ENCODE measurements around the gene AP1S1.
A peak's percentile ranks its signal among the peaks of the same experiment; 100 is the strongest.
"Not testable (repeated sequence)": the region's sequence is repeated elsewhere in the genome, so short reads cannot be mapped to it uniquely, and the experiment has no call there.

AP1S1 gene

DNA sequence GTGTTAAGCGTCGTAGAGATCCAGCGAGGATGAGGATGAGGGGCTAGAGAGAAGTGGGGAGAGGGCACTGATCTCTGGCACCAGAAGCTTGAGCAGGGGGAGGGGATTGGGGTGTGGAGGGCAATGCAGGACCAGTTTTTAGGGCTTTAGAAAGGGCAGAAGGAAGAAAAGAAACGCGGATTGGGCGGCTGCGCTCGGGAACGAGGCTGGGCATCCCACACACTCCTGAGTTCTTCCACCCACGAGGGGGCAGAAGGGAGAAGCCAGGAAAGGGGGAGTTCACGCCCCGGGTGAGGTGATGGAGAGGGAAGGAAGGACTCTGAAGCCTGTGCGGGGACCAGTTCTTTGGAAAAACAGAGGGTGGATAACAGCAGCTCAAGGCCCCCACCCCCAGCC is 17.2 kb downstream of the AP1S1 start:
- DNase-seq (ENCODE audit: low spot score): no peak

DNA sequence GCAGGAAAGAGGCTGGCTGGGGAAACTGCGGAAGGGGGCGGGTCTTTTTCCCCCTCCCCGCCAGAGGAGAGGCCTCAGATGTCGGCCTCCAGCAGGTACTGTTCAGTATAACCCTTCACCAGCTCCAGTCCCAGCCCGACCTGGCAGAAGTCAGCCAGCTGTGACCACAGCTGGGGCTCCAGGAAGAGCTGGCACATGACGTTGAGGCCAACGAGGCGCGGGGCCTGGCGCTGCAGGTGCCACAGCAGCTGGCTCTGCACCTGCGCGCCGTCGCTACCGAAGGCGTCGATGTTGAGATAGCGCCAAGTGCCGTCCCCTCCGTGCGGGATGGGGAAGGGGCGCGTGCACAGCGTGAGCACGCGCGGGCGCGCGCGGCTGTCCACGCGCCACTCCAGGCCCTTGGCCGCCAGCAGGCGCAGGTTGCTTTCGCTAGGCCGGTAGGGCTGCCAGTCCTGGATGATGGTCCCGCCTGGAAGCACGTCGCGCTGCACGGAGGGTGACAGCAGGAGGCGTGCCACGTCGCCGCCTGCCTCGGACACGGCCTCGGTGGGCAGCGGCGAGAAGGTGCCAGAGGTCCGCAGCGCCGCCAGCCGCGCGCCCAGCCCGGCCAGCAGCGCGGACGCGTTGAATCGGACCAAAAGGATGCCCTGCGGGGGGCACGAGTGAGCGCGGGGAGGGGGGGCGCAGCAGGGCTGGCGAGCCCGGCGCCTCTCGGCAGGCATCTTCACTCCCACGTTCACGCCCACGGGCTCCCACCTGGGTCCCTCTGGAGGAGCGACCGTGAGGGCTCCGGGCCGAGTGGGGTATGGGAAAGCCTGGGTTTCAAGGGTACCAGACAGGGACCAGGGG is 18.0 kb downstream of the AP1S1 start:
- peak; percentile 67 for DNase-seq (ENCODE audit: low spot score)

DNA sequence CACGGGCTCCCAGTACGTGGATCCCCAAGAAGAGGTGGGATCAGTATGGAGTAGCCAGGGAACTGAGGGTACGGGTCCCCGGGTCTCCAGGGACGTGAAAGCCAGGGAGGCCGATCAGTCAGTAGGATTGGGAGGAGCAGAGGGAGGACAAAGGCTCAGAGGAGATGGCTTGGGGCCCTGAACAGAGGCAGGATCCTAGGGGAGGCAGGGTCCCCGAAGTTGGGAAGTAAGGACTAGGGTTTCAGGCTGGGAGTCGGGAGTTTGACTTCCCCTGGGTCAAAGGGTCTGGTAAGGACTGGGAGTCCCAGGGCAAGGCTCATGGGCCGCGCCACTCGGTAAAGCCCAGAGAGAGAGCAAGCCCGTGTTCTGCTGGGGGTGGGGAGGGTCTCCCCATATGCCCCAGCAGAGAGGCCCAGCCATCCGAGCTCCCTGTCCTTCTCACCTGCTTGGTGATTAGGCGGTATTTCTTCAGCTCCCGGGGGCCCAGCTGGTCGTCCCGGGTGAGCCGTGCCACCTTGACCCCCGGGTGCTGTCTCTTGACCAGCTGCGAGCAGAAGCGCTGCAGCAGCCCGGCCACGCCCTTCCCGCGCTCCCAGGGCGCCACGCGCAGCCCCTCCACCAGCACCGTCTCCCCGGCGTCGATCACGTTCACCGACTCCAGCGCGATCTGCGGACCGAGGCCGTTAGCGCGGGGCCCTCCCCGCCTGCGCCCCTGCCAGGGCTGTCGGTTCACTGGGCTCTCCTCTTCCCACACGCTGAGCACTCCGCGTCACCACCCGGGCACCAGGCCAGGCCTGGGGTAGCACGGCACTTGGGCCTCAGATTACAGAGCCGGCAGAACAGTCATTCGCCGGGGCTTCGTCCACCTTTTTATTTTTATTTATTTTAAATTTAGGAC is 18.8 kb downstream of the AP1S1 start:
- peak; percentile 80 for DNase-seq (ENCODE audit: low spot score)

DNA sequence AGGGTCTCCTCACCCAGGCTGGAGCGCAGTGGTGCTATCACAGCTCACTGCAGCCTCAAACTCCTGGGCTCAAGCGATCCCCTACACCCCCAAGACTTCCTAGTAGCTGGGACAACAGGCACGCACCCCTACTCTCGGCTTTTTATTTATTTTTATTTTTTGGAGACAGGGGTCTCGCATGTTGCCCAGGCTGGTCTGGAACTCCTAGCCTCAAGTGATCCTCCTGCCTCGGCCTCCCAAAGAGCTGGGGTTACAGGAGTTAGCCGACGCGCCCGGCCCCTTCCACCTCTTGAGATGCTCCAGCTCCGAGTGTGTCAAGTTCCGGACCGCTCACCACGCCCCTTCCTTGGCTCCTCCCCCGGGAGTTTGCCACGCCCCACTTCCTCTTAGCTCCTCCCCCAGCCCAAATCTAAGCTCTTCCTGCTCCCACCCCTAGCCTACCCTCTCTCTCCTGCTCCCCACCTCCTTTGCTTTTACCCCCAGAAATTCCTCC is 19.5 kb downstream of the AP1S1 start:
- DNase-seq (ENCODE audit: low spot score): peak; percentile 58

DNA sequence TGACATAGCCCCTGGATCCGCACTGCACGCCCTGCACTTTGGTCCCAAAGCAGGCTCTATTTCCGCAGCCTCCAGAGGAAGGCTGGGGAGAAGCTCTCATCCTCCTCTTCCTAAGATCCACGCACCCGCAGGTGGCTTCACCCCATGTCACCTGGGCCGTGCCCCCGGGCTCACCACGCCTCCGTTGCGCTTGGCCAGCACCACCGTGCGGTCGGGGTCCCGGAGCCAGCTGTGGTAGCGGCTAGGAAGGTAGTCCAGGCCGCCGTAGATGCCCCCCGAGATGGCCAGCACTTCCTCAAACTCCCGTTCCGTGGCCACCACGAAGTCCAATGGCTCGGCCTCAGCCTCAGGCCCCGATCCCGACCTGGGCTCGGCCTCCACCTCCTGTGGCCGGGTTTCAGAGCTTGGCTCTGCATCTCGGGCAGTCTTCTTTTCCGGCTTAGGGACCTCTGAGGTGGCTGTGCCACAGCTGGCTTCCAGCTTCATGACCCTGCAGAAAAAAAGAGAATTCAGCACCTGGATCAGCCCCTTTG is 20.1 kb downstream of the AP1S1 start:
- DNase-seq (ENCODE audit: low spot score): no peak

DNA sequence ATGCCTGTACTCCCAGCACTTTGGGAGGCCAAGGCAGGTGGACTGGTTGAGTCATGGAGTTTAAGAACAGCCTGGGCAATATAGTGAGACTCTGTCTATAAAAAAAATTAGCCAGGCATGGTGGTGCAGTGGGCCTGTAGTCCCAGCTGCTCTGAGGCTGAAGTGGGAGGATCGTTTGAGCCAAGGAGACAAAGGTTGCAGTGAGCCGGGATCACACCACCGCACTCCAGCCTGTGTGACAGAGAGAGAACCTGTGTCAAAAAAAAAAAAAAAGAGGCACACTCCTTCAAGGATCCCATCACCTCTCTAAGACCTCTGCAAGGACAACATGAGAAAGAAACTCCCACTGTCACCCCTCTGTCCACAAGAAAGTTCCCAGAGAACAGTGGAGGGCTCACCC is 21.4 kb downstream of the AP1S1 start:
- no peak for DNase-seq (ENCODE audit: low spot score)

DNA sequence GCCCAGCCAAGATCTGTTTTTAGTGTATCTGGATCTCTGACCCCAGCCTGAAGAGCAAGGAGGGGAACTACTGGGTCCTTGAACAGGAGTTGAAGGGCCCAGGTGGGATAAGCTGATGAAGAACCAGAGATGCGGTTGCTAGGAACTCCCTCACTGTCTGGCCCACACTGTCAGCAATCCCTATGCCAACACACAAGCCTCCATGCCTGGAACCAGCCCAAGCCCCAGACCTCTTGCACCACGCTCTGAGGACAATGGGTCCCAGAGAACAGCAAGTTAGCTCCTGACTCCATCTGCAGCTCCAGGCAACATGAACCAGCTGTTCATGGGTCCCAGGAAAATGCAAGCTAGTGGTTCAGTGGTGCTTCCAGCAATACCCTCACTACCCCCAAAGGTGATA is 23.4 kb downstream of the AP1S1 start:
- no peak for DNase-seq (ENCODE audit: low spot score)

DNA sequence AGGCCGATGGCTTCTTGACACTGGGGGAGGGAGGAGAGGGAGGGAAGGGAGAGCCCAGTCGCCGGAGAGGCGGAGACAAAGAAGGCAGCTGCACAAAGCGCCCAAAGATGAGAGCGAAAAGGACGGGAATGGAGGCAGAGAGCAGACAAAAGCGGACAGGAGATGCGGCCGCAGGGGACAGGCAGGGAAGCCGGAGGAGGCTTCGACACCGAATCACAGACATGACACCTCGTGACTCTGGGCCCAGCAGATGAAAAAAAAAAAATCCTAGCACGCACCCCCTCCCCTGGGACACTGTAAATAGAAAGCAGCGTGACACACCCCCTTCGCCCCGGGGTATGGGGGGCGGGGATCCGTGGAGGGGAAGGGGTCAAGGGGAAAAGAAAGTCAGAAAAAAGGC is 24.8 kb downstream of the AP1S1 start:
- DNase-seq (ENCODE audit: low spot score): no peak

DNA sequence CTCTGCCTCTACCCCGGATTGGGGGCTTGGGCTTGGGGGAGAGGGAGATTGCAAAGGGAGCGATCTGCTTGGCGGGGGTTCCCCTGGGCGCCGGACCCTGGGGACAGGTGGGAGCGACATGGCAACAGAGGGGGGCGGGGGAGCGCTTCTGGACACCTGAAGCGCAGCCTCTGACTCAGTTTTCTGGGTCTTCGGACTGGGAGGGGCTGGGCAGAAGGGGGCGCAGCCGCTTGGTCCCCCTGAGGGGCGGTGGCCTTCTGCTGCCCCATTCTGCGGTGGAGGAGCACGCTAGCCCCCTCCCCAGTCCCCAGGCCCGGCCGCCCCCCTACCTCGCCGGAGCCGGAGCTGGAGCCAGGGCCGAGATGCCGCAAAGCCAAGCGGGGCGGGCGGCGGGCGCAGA is 25.4 kb downstream of the AP1S1 start:
- no peak for DNase-seq (ENCODE audit: low spot score)

DNA sequence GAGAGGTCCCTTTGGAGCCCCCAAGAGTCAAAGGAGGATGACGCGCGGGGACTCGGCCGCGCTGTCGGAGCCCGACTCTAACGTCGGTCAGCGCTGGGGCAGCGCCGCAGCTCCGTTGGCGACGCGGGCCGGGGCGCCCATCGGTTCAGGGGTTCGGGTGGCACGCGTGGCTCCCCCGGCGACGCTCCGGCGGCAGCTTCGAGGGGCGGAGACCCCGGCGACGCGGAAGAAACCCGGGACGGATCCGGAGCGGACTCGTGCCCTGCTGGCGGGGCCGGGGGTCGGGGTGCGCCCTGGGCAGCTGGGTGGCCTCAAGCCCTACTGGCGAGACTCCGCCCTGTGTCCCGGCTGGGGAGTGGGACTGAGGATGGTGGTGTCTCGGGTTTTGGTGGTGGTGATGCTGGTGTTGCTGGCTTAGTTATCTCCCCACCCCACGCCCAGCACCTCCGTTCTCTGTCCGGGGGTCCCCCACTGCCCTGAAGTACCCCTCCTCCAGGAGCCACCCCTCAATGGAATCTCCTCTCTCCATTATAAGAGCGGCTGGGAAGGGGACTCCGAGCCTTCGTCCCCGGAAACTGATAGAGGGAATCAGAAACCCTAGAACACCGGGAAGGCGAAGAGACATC is 26.0 kb downstream of the AP1S1 start, which contains the start of gene NAT16:
Gene NAT16, minus strand, starts transcription at position 164 of the 626 bp plus-strand sequence. CDS start 5,486 bp downstream, outside the sequence.
- DNase-seq (ENCODE audit: low spot score): no peak

DNA sequence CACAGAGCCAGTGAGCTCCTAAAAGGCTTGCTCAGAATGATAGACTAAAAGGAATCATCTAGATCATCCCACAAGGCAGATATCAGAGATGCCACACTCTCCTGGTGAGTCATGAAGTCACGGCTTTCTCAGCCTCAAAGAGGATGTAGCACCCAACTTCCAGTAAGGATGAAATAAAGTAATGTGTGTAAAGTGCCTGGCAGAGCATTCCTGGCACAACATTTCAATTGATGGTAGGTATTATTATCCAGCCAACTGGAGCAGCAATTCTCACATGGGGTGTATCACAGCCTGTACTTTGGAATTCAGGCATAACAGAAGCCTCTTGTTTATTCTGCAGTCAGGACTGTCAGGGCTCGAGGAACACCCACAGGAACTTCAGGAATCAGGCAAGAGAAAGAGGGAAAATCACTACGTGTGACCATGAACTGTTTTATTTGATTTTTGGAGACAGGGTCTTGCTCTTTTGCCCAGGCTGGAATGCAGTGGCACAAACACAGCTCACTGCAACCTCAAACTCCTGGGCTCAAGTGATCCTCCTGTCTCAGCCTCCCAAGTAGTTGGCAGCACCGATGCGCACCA is 31.1 kb downstream of the AP1S1 start:
- DNase-seq (ENCODE audit: low spot score): peak; percentile 85

DNA sequence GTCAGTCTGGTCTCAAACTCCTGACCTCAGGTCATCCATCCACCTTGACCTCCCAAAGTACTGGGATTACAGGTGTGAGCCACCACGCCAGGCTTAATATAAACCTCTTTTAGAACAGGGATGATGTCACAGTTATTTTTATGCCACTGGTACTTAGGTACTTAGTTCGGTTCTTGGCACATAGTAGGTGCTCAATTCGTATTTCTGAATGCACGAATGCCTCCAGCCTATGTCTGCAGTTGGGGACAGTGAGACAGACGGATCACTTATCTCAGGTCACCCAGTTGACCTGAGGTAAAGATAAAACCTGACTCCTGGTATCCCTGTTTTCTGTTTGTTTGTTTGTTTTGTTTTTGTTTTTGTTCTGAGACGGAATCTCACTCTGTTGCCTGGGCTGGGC is 31.9 kb downstream of the AP1S1 start:
- no peak for DNase-seq (ENCODE audit: low spot score)

DNA sequence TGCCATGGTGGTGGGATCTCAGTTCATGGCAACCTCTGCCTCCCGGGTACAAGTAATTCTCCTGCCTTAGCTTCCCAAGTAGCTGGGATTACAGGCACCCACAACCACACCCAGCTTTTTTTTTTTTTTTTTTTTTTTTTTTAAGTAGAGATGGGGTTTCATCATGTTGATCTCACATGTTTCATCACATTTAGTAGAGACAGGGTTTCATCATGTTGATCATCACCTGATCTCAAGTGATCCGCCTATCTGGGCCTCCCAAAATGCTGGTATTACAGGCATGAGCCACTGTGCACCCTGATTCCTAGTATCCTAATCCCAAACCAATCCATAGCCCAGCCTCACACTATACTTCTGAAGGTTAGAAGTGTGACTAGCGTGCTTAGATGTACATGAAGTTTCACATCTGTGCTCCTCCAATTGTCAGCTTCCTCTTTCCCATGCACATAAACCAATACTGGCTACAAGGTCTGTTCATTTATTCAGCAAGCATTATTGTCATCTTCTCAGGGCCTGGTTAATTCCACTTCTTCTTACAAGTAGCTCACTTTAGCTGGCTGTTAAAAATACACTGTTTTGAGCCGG is 32.7 kb downstream of the AP1S1 start:
- no peak for DNase-seq (ENCODE audit: low spot score)

DNA sequence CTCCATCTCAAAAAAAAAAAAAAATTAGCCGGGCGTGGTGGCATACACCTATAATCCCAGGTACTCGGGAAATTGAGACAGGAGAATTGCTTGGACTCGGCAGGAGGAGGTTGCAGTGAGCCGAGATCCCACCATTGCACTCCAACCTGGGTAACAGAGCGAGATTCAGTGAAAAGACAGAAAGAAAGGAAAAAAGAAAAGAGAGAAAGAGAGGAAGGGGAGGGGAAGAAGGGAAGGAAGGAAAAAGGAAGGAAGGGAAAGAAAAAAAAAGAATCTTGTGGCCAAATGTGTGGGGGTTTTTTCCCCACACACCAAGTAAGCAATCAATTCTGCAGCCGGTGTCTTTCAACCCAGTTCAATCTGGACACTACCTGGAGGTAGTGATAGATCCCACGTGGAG is 34.8 kb downstream of the AP1S1 start:
- DNase-seq (ENCODE audit: low spot score): no peak

DNA sequence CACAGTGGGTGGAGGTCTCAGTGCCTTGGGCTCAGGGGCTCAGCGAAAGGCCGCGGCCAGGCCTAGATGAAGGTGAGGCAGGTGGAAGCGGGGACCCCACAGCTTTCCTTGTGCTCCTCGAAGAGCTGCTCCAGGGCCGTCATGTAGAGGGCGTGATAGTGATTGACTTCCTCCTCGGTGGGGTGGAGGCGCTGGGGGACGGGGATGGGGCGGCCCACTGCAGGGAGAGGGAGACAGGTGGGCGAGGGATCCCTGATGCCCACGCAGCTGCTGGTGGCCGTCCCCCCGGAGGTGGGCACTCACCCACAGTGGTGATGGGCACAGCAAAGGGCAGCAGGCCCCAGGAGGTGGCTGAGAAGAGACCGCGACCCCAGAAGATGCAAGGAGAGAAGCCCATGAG is 41.6 kb downstream of the AP1S1 start:
- no peak for DNase-seq (ENCODE audit: low spot score)

DNA sequence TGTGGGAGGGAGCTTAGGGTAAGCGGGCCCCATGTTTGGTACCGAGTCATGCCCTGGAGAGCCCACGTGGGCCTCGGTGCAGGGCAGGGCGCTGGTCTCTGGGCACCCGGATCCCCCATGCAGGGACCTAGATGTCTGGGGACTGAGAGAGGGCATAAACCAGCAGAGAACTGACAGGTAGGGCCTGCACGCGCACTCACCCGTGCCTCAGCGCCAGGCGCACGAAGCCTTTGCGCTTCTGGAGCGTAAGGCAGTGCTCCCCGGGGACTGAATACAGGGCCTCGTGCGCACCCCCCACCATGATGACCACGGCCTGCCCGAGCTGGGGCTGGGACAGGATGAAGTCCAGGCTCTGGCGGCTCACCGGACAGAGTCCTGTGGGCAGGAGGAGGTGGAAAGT is 43.7 kb downstream of the AP1S1 start:
- DNase-seq (ENCODE audit: low spot score): no peak

DNA sequence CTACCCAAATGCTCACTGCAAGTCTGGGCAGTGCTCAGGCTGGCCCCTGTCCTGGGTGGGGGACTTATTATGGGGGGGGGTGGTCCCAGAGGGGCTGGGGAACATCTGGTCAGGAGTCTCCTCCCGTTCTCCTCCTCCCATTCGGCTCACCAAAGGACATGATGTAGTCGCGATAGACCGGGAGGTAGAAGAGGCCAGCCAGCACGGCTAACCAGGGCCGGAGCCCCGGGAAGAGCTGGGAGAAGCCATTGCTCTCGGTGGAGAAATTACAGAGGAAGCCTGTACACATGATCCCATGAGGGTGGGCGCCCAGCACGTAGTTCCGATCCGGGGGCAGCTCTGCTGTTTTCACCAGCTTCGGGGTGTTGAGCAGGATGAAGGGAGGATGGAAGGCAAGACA is 44.2 kb downstream of the AP1S1 start:
- DNase-seq (ENCODE audit: low spot score): no peak

DNA sequence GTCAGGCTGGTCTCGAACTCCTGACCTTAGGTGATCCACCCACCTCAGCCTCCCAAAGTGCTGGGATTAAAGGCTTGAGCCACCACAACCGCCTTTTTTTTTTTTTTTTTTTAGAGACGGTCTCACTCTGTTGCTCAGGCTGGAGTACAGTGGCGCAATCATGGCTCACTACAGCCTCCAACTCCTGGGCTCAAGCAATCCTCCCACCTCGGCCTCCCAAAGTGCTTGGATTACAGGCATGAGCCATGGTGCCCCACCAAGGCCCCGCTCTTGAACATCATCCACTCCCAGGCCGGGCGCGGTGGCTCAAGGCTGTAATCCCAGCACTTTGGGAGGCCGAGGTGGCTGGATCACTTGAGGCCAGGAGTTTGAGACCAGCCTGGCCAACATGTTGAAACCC is 45.2 kb downstream of the AP1S1 start:
- DNase-seq (ENCODE audit: low spot score): not testable (repeated sequence)

DNA sequence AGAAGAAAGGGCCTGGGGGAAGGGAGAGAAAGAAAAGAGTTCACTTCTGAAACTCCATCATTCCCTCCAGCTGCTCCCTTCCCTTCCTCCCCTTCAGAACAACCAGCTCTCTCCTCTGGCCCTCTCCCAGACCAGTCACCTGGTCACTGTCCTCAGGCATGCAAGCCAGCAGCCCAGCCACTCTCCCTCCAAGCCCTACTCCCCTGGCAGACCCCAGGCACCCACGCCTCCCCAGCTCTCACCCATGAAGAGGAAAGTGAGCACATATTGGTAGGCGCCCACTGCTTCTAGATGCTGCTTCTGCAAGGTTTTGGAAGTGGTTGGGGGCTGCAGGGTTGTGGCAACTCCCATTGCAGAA is 46.2 kb downstream of the AP1S1 start:
- no peak for DNase-seq (ENCODE audit: low spot score)

DNA sequence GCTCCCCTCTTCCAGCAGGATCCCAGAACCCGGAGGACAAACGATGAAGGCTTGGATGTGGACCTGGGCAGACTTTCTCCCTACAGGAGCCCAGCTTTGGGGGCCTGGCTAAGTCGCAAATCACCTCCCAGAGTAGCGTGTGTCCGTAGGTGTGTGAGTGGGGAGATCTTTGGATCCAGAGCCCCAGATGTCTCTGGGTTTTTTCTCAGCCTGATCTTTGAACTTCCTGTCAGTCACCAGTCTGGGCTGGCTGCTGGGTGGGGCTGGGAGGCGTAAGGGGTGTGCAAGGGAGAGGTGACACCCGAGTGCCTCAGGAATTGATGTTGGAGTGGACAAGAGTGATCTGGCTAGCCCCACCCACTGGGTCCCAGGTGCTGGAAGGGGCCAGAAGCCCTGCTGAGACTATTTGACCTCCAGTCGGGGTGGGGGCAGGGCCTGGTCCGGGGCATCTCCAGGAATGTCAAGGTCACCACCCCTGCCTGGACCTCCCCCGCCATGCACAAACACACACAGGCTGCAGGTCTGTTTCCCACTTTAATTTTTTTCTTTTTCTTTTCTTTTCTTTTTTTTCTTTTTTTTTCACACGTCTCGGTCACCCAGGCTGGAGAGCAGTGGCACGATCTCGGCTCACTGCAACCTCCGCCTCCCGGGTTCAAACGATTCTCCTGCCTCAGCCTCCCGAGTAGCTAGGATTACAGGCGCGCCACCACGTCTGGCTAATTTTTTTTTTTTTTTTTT is 46.8 kb downstream of the AP1S1 start, which contains the start of gene MOGAT3:
Gene MOGAT3, minus strand, starts transcription at position 175 of the 738 bp plus-strand sequence. CDS start 182 bp downstream, outside the sequence.
- DNase-seq (ENCODE audit: low spot score): peak; percentile 87
